ENCODE data around the gene LDLR. TPM values are rescaled to one million over a fixed set of nuclear protein-coding genes. Genes with fewer than 3 reads are reported as not detected.

LDLR gene
- 10 to 100 TPM; 11.0 to 31.1 (median 23.3) TPM for total RNA-seq

DNA sequence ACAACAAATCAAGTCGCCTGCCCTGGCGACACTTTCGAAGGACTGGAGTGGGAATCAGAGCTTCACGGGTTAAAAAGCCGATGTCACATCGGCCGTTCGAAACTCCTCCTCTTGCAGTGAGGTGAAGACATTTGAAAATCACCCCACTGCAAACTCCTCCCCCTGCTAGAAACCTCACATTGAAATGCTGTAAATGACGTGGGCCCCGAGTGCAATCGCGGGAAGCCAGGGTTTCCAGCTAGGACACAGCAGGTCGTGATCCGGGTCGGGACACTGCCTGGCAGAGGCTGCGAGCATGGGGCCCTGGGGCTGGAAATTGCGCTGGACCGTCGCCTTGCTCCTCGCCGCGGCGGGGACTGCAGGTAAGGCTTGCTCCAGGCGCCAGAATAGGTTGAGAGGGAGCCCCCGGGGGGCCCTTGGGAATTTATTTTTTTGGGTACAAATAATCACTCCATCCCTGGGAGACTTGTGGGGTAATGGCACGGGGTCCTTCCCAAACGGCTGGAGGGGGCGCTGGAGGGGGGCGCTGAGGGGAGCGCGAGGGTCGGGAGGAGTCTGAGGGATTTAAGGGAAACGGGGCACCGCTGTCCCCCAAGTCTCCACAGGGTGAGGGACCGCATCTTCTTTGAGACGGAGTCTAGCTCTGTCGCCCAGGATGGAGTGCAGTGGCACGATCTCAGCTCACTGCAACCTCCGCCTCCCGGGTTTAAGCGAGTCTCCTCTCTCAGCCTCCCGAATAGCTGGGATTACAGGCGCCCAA lies at the start of gene LDLR:
LDLR (plus strand) TSS at position 210 of the 760 bp plus-strand sequence; CDS start at position 296, 86 bp downstream.
- TF ChIP-seq, protein P1, sequence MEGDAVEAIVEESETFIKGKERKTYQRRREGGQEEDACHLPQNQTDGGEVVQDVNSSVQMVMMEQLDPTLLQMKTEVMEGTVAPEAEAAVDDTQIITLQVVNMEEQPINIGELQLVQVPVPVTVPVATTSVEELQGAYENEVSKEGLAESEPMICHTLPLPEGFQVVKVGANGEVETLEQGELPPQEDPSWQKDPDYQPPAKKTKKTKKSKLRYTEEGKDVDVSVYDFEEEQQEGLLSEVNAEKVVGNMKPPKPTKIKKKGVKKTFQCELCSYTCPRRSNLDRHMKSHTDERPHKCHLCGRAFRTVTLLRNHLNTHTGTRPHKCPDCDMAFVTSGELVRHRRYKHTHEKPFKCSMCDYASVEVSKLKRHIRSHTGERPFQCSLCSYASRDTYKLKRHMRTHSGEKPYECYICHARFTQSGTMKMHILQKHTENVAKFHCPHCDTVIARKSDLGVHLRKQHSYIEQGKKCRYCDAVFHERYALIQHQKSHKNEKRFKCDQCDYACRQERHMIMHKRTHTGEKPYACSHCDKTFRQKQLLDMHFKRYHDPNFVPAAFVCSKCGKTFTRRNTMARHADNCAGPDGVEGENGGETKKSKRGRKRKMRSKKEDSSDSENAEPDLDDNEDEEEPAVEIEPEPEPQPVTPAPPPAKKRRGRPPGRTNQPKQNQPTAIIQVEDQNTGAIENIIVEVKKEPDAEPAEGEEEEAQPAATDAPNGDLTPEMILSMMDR (IDR thresholded peaks at IDR 0.05; ENCODE audit: low read depth) = no peak

DNA sequence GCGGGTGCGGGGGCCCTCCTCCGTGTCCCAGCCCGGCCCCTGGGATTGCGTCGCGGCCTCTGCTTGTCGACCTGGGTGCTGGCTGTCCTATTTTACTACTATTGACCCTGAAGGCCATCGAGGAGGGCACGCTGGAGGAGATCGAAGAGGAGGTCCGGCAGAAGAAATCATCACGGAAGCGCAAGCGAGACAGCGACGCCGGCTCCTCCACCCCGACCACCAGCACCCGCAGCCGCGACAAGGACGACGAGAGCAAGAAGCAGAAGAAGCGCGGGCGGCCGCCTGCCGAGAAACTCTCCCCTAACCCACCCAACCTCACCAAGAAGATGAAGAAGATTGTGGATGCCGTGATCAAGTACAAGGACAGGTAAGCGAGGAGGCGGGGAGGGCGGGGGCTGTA lies 48.1 kb upstream of the LDLR start:
- TF ChIP-seq, protein P1 (IDR thresholded peaks at IDR 0.05; ENCODE audit: low read depth) = no peak

DNA sequence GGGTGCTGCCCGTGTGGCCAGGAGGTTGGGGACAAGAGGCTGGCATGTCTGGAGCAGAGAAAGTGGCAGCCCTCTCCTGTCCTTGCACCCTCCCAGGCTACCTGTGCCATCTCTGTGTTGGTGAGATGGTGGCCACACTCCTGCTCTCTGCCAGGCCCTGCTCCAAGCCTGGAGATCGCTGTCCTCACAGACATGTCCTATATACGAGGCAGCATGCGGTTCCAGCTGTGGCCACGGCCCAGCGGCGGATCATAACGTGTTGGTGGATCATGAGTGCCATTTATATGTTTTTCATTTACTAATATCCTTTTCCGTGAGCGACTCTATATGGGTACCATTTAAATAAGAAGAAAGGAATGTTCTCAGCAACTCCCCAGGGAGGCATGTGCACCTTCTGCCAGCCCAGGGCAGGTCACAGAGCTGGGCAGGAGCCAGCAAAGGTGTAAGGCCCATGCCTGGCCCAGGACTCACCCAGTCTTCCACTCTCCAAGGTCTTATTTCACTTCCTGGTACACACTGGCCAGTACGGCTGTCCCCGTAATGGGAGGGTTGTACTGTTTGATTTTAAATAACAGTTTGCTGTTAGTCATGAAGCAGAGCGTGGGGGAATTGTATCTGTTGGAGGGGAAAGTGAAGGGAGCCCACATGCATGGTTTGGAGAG lies 47.2 kb upstream of the LDLR start:
- TF ChIP-seq, protein P1 (IDR thresholded peaks at IDR 0.05; ENCODE audit: low read depth) = no peak

DNA sequence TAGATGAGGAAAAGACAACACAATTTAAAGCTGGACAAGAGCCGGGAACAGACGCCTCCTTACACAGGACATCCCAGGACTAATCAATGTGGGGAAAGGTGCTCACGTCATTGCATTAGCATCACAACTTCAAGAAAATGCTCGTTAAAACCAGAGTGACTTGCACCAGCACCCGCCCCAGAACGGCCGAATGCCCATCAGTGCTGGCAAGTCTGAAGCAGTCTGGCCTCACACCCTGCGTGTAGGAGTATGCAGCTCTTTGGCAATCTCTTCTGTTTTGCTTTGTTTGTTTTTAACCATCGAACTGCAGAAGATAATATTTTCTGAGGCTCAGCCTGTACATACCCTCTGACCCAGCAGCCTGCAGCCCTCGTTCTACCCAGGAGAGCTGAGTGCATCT lies 44.8 kb upstream of the LDLR start:
- TF ChIP-seq, protein P1 (IDR thresholded peaks at IDR 0.05; ENCODE audit: low read depth) = no peak

DNA sequence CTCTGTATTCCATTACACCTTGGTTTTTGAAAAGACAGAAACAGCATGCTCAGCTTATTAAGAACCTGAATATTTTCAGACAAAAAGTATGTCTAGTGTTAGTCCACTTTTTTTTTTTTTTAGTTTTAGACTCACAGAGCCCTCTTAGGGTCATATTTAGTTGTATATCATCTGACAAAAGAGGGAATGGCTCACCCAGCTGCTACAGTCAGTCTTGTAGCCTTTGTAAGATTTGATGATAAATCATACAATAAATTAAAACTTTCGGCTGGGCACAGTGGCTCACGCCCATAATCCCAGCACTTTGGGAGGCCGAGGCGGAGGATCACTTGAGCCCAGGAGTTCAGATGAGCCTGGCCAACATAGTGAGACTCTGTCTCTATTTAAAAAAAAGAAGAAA lies 43.7 kb upstream of the LDLR start:
- TF ChIP-seq, protein P1 (IDR thresholded peaks at IDR 0.05; ENCODE audit: low read depth) = no peak

DNA sequence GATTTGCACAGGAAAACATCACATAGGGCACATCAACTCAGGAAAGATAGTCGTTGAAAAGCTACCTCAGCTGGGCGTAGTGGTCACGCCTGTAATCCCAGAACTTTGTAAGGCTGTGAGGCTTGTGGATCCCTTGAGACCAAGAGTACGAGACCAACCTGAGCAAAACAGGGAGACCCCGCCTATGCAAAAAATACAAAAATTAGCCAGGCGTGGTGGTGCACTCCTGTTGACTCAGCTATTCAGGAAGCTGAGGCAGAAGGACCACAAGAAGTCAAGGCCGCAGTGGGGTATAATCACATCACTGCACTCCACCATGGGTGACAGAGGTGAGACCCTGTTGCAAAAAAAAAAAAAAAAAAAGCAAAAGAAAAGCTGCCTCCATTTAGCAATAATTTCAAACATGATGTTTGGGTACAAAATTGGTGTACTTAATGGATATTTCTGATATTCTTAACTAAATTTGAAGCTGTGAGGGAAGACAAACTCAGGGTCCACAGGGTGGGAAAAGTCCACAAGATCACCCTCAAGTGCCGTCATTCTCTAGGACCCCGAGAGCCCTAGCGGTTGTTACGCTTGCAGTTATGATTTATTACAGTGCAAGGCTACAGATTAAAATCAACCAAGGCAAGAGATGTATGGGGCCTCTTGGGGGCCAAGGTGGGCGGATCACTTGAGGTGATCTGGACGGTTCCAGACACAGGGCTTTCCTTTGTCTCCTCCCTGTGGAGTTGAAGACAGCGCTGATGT lies 42.5 kb upstream of the LDLR start:
- TF ChIP-seq, protein P1 (IDR thresholded peaks at IDR 0.05; ENCODE audit: low read depth) = no peak

DNA sequence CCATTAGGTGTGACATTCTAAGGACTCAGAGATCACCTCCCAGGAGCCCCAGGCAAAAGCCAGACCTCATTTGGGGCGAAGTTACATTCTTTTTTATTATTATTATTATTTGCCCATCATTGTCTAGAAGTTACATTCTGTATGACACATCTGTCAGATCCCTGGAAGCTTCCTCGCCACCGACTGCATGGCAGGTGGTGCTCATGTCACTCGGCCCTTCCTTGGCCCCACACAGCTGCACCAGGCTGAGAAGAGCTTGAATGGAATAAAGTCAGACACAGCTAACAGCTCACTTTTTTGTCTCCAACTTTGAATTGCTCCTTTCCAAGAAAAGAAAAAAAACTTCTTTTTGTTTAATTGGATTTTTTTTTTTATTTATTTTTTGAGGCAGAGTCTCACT lies 41.4 kb upstream of the LDLR start:
- TF ChIP-seq, protein P1 (IDR thresholded peaks at IDR 0.05; ENCODE audit: low read depth) = no peak

Measured in subcutaneous adipose tissue (tissue), 4 donors.